A673 (cell line): ENCODE measurements around the gene LRRN3.

Experiments
- CTCF ChIP-seq: fragments of 300-800, 200-600 bp; sonication (generic); conservative IDR thresholded peaks from 2 replicates; pipeline ENCODE4 v1.5.1; 2017; ENCODE audit warnings: low read depth, mild to moderate bottlenecking, antibody characterized with exemption, low read length, moderate library complexity, mixed read lengths
- EZH2 ChIP-seq: fragments of 200-600 bp; sonication (generic); IDR thresholded peaks from 2 replicates; pipeline ENCODE4 v1.6.1; 2017; ENCODE audit warnings: borderline replicate concordance, low read depth, mild to moderate bottlenecking, mixed read lengths, antibody characterized with exemption, low read length; ENCODE audit not compliant: poor library complexity, severe bottlenecking

- TF ChIP-seq EZH2 (no peak), CTCF (no peak)
Measured at GRCh38 chr7:111137296-111138192, 46.6 kb downstream of the LRRN3 start.
